H7 (cell line): ENCODE measurements around the gene ZFR2. TPM values are rescaled to one million over a fixed set of nuclear protein-coding genes. Genes with fewer than 3 reads are reported as not detected.
"Not testable (repeated sequence)": the region's sequence is repeated elsewhere in the genome, so short reads cannot be mapped to it uniquely, and the experiment has no call there.

Experiments used
- DNase-seq: peaks from one replicate; pipeline ENCODE4 v3.0.0; 2012
- H3K27me3 ChIP-seq: 2 replicates; pipeline ENCODE4 v1.6.0; 2011; ENCODE audit warnings: mild to moderate bottlenecking, low read length; ENCODE audit not compliant: control insufficient read depth, insufficient read depth
- H3K36me3 ChIP-seq: replicated peaks from 2 replicates; pipeline ENCODE4 v1.5.1; 2011; ENCODE audit warnings: low read length; ENCODE audit not compliant: control insufficient read depth, insufficient read depth
- H3K4me3 ChIP-seq: 2 replicates; pipeline ENCODE4 v1.5.1; 2011; ENCODE audit warnings: low read depth, mild to moderate bottlenecking, control low read depth, low read length, moderate library complexity; ENCODE audit not compliant: insufficient read depth
- total RNA-seq: library from RNA; depleted of rRNA; stranded (reverse); fragments of >200 nt; shearing (Covaris generic); gene quantifications from 2 replicates; pipeline ENCODE4 v1.2.3, GENCODE V29; 2014; rRNA removed

The ZFR2 gene
- total RNA-seq = 21.5 and 36.1 TPM in 2 replicates

- DNase-seq = peak; percentile 95
- Histone ChIP-seq H3K27me3 (peaks cover 9% of the 10 kb centered on the region), H3K4me3 (peak within 1 kb of the TSS; percentile 45), H3K36me3 (no peaks in the 10 kb centered on the region)
Measured at GRCh38 chr19:3868770-3869456, at the start of gene ZFR2. Gene ZFR2 (minus strand): TSS chr19:3869038. CDS start chr19:3869017, 21 bp downstream.

- Histone ChIP-seq H3K36me3 (peaks cover 10% of the 10 kb centered on the region), H3K4me3 (no peak overlapping the region), H3K27me3 (no peaks in the 10 kb centered on the region)
- DNase-seq = no peak
Measured at GRCh38 chr19:3916033-3916432, 47.2 kb upstream of the ZFR2 start.

GRCh38 chr19:3914199-3914598 lies 45.4 kb upstream of the ZFR2 start:
- Histone ChIP-seq H3K4me3 (no peak overlapping the region), H3K36me3 (peaks cover 21% of the 10 kb centered on the region), H3K27me3 (no peaks in the 10 kb centered on the region)
- no peak for DNase-seq

GRCh38 chr19:3910105-3910504 lies 41.3 kb upstream of the ZFR2 start:
- Histone ChIP-seq H3K36me3 (peaks cover 18% of the 10 kb centered on the region), H3K4me3 (no peak overlapping the region), H3K27me3 (no peaks in the 10 kb centered on the region)
- DNase-seq = no peak

- H3K27me3 ChIP-seq = no peaks in the 10 kb centered on the region
Measured at GRCh38 chr19:3908266-3909054, 39.6 kb upstream of the ZFR2 start.

GRCh38 chr19:3907626-3908265 lies 38.9 kb upstream of the ZFR2 start:
- peak; percentile 40 for DNase-seq
- H3K27me3 ChIP-seq = no peaks in the 10 kb centered on the region
- no peak overlapping the region for H3K4me3 ChIP-seq
- peaks cover 18% of the 10 kb centered on the region for H3K36me3 ChIP-seq

More at GRCh38 chr19:3908266-3909054, 39.6 kb upstream of the ZFR2 start:
- Histone ChIP-seq H3K4me3 (no peak overlapping the region), H3K36me3 (peaks cover 18% of the 10 kb centered on the region)
- DNase-seq = peak; percentile 26

GRCh38 chr19:3904233-3904632 lies 35.4 kb upstream of the ZFR2 start:
- H3K4me3 ChIP-seq = no peak overlapping the region
- DNase-seq = no peak
- H3K27me3 ChIP-seq = no peaks in the 10 kb centered on the region
- H3K36me3 ChIP-seq = peaks cover 6% of the 10 kb centered on the region

GRCh38 chr19:3902317-3902973 lies 33.6 kb upstream of the ZFR2 start:
- DNase-seq = no peak
- Histone ChIP-seq H3K27me3 (no peaks in the 10 kb centered on the region), H3K36me3 (peaks cover 8% of the 10 kb centered on the region), H3K4me3 (no peak overlapping the region)

- Histone ChIP-seq H3K4me3 (no peak overlapping the region), H3K36me3 (peaks cover 6% of the 10 kb centered on the region), H3K27me3 (no peaks in the 10 kb centered on the region)
- no peak for DNase-seq
Measured at GRCh38 chr19:3899531-3900294, 30.9 kb upstream of the ZFR2 start.

GRCh38 chr19:3898426-3898825 lies 29.6 kb upstream of the ZFR2 start:
- Histone ChIP-seq H3K4me3 (no peak overlapping the region), H3K36me3 (peaks cover 6% of the 10 kb centered on the region), H3K27me3 (no peaks in the 10 kb centered on the region)
- DNase-seq = no peak

- DNase-seq = no peak
- Histone ChIP-seq H3K27me3 (no peaks in the 10 kb centered on the region), H3K36me3 (peaks cover 6% of the 10 kb centered on the region), H3K4me3 (no peak overlapping the region)
Measured at GRCh38 chr19:3897936-3898335, 29.1 kb upstream of the ZFR2 start.

GRCh38 chr19:3895788-3896187 lies 26.9 kb upstream of the ZFR2 start:
- Histone ChIP-seq H3K36me3 (peaks cover 4% of the 10 kb centered on the region), H3K4me3 (no peak overlapping the region), H3K27me3 (no peaks in the 10 kb centered on the region)
- DNase-seq = no peak

GRCh38 chr19:3894959-3895358 lies 26.1 kb upstream of the ZFR2 start:
- not testable (repeated sequence) for H3K27me3 ChIP-seq, H3K4me3 ChIP-seq, H3K36me3 ChIP-seq, DNase-seq
